DND-41 (cell line): ENCODE measurements around the gene DNPEP.

ENCODE experiments used
- ATAC-seq: fragments of 200-7000 bp; cut with Tn5 transposase; 3 replicates; pipeline ENCODE4 v1.9.1; 2021; ENCODE audit warnings: low read depth; ENCODE audit not compliant: insufficient read depth
- DNase-seq: peaks from one replicate; pipeline ENCODE4 v3.0.0-alpha.2; 2020
- H2AFZ ChIP-seq: 2 replicates; pipeline ENCODE4 v1.6.0; 2012; ENCODE audit warnings: low read depth, low read length
- H3K27ac ChIP-seq: 2 replicates; pipeline ENCODE4 v1.5.1; 2012; ENCODE audit warnings: low read length, inconsistent platforms
- H3K27me3 ChIP-seq: fragments of 200-600 bp; sonication (generic); 2 replicates; pipeline ENCODE4 v1.6.0; 2012; ENCODE audit warnings: low read length, mild to moderate bottlenecking, inconsistent platforms; ENCODE audit not compliant: insufficient read depth, poor library complexity
- H3K36me3 ChIP-seq: 2 replicates; pipeline ENCODE4 v1.5.1; 2012; ENCODE audit warnings: low read length, inconsistent platforms; ENCODE audit not compliant: insufficient read depth
- H3K4me1 ChIP-seq: 2 replicates; pipeline ENCODE4 v1.5.1; 2012; ENCODE audit warnings: mild to moderate bottlenecking, low read length; ENCODE audit not compliant: insufficient read depth
- H3K4me2 ChIP-seq: 2 replicates; pipeline ENCODE4 v1.6.0; 2012; ENCODE audit warnings: mild to moderate bottlenecking, moderate library complexity, low read length, inconsistent platforms; ENCODE audit not compliant: insufficient read depth
- H3K4me3 ChIP-seq, 2 experiments: fragments of 200-600 bp in 1 of 2; shearing (Covaris generic) in 1 of 2; 2 replicates each; pipeline ENCODE4 v1.5.1; 2012 to 2016; ENCODE audit warnings: inconsistent platforms in 2 of 2, low read length in 2 of 2, mild to moderate bottlenecking in 2 of 2, low read depth in 1 of 2, moderate library complexity in 1 of 2
- H3K79me2 ChIP-seq: 2 replicates; pipeline ENCODE4 v1.6.0; 2012; ENCODE audit warnings: low read length, inconsistent platforms; ENCODE audit not compliant: insufficient read depth
- H3K9ac ChIP-seq: 2 replicates; pipeline ENCODE4 v1.6.0; 2012; ENCODE audit warnings: low read depth, mild to moderate bottlenecking, inconsistent platforms, low read length, moderate library complexity
- H3K9me3 ChIP-seq: 2 replicates; pipeline ENCODE4 v1.5.1; 2012; ENCODE audit warnings: low read length, moderate library complexity, mild to moderate bottlenecking, inconsistent platforms; ENCODE audit not compliant: insufficient read depth, severe bottlenecking
- H4K20me1 ChIP-seq: 2 replicates; pipeline ENCODE4 v1.6.0; 2012; ENCODE audit warnings: low read length; ENCODE audit not compliant: insufficient read depth
- CTCF ChIP-seq: IDR thresholded peaks from 2 replicates; pipeline ENCODE4 v1.5.1; 2012; ENCODE audit warnings: borderline replicate concordance, low read length, moderate library complexity, mild to moderate bottlenecking; ENCODE audit not compliant: poor library complexity, severe bottlenecking; ENCODE audit errors: extremely low read depth
- EZH2 ChIP-seq: IDR thresholded peaks from 3 replicates; pipeline ENCODE4 v1.6.1; 2012; ENCODE audit warnings: borderline replicate concordance, low read depth, mild to moderate bottlenecking, moderate library complexity, low read length, inconsistent platforms; ENCODE audit not compliant: severe bottlenecking

Gene DNPEP

GRCh38 chr2:219406861-219407230 lies 19.1 kb upstream of the DNPEP start:
- Histone ChIP-seq H3K4me2 (no peak overlapping the region), H4K20me1 (no peaks in the 10 kb centered on the region), H3K9ac (no peak overlapping the region), H3K79me2 (no peaks in the 10 kb centered on the region), H3K27ac (no peak overlapping the region), H3K4me3 (no peak overlapping the region), H3K27me3 (peaks cover 5% of the 10 kb centered on the region), H2AFZ (no peak overlapping the region), H3K36me3 (no peaks in the 10 kb centered on the region), H3K9me3 (no peaks in the 10 kb centered on the region), H3K4me1 (no peaks in the 10 kb centered on the region)
- no peak for TF ChIP-seq CTCF
- no peak for TF ChIP-seq EZH2
- DNase-seq (no peak), ATAC-seq (no peak)

GRCh38 chr2:219405958-219406860 lies 18.5 kb upstream of the DNPEP start:
- TF ChIP-seq CTCF (no peak), EZH2 (no peak)
- no peak for DNase-seq
- no peak overlapping the region for H3K27ac ChIP-seq
- H2AFZ ChIP-seq = no peak overlapping the region
- H3K4me3 ChIP-seq = no peak overlapping the region
- no peaks in the 10 kb centered on the region for H3K9me3 ChIP-seq
- no peaks in the 10 kb centered on the region for H3K4me1 ChIP-seq
- peaks cover 5% of the 10 kb centered on the region for H3K27me3 ChIP-seq
- no peak for ATAC-seq
- H4K20me1 ChIP-seq = no peaks in the 10 kb centered on the region
- no peaks in the 10 kb centered on the region for H3K36me3 ChIP-seq
- H3K79me2 ChIP-seq = no peaks in the 10 kb centered on the region
- H3K4me2 ChIP-seq = no peak overlapping the region
- H3K9ac ChIP-seq = no peak overlapping the region

GRCh38 chr2:219405451-219405850 lies 17.7 kb upstream of the DNPEP start:
- Histone ChIP-seq H3K4me3 (no peak overlapping the region), H3K4me1 (no peaks in the 10 kb centered on the region), H3K36me3 (no peaks in the 10 kb centered on the region), H3K4me2 (no peak overlapping the region), H3K27me3 (peaks cover 5% of the 10 kb centered on the region), H3K9ac (no peak overlapping the region), H3K79me2 (no peaks in the 10 kb centered on the region), H4K20me1 (no peaks in the 10 kb centered on the region), H3K9me3 (no peaks in the 10 kb centered on the region), H2AFZ (no peak overlapping the region), H3K27ac (no peak overlapping the region)
- DNase-seq (no peak), ATAC-seq (no peak)
- TF ChIP-seq CTCF (no peak), EZH2 (no peak)
